ENCODE measurements around the gene ZNF335.
"Not testable (repeated sequence)": the region's sequence is repeated elsewhere in the genome, so short reads cannot be mapped to it uniquely, and the experiment has no call there.

ZNF335 gene

GRCh38 chr20:45931680-45932079, 40.3 kb downstream of the ZNF335 start:
- DNase-seq, result not testable (repeated sequence)

GRCh38 chr20:45927071-45927878, 44.7 kb downstream of the ZNF335 start:
- no peak for DNase-seq

- no peak for DNase-seq
Measured at GRCh38 chr20:45926731-45927070, 45.3 kb downstream of the ZNF335 start.

DNA sequence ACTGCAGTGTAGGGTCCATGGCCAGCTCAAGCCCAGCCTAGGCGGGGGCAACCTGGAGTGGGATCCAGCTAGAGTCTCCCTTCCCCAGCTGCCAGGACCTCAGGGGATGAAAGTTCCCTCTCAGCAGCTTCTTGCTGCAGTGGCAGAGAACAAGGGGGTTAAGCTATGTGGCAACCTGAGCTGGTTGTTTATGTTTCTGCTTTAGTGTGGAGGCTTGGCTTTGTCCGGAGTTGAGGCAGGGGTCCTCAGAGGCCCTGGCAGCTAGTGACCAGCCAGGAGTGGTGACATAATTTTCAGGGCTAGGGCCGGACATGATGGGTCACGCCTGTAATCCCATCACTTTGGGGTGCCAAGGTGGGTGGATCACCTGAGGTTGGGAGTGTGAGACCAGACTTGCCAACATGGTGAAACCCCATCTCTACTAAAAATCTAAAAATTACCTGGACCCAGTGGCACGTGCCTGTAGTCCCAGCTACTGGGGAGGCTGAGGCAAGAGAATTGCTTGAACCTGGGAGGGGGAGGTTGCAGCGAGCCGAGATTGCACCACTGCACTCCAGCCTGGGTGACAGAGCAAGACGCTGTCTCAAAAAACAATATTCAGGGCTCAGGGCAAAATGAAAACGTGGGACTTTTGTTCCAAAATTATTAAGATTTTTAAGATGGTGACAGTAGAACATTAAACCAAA, 46.0 kb downstream of the ZNF335 start:
- no peak for DNase-seq

GRCh38 chr20:45924391-45925261, 47.4 kb downstream of the ZNF335 start:
- DNase-seq, result no peak

DNA sequence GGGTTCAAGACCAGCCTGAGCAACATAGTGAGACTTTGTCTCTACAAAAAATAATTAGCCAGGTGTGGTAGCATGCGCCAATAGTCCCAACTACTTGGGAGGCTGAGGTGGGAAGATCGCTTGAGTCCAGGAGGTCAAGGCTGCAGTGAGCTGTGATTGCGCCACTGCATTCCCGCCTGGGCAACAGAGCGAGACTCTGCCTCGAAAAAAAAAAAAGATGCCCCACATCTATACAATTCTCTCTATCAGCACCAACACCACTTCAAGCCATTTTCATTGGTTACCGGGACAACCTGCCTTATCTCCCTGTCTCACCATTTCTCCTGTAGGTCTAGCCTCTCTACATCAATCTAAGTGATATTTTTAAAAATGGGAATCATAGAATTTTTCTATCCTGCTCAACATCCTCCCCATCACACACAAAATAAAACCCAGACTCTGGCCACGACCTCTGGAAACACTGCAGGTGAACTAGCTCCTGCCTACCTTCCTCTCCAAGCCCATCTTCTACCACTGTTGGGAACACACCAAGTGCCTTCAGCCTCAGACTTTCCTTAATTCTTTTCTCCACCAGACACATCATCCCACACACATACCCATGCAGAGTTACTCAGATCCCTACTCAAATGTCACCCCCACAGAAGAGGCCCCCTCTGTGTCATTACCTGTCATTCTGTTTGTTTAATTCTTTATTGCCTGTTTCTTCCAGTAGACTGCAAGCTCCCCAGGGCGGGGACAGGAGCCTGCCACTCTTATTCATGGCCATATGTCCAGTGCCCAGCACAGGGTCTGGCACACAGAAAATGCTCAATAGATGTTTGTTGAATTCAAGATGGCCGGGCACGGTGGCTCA, 50.4 kb downstream of the ZNF335 start:
- no peak for DNase-seq

- no peak for DNase-seq
Measured at GRCh38 chr20:45920462-45921336, 51.3 kb downstream of the ZNF335 start.

DNA sequence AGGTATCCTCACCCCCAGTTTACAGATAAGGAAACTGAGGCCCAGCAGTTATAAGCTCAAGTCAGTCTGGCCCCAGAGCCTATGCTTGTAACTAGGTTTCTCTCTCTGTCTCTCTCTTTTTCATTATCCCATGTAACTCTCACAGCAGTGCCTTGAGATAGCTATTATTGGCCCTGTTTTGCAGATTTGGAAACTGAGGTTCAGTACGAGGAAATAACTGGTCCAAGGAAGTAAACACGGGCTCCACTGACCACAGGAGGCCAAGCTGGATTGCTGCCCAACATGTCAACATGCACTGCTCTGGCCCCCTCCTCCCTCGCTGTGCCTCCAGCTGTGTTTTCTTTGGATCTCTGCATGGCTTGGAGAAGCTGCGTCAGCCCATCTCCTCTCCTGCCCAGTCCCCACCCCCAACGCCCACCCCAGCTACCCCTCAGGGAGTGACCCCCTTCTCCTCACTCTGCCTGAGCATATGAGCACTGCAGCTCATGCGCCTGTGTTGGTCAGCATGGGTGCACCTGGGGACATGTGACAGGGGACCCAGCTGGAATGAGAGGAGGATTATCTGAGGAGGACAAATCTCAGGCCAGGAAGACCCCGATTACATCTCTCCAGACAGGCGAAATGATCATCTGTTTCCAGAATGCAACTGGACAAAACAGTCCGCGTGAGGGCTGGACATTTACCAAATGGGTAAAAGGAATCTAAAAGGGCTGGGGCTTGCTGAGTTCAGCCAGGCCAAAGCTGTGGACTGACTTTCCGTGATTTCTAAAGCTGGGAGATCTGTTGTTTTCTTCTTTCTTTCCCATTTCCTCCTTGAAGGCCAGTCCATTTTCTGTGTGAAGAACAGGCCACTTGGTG, 52.2 kb downstream of the ZNF335 start:
- no peak for DNase-seq

GRCh38 chr20:45918779-45919537, 53.0 kb downstream of the ZNF335 start:
- no peak for DNase-seq

DNA sequence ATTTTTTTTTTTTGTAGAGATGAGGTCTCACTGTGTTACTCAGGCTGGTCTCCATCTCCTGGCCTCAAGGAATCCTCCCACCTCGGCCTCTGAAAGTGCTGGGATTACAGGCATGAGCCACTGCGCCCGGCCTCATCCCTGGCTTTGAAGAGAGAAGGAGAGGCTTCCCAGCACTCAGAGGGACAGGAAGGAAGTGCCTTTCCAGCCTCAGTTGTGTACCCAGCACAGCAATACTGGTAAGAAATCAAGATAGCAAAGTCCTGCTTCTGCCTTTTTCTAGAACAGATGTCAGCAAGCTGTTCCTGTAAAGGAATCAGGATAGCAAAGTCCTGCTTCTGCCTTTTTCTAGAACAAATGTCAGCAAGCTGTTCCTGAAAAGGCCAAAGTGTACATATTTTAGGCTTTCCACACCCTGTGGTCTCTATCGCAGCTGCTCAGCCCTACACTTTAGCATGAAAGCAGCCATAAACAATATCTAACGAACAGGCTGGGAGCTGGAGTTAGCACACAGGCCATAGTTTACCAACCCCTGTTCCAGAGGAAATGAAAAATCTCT, 53.7 kb downstream of the ZNF335 start:
- no peak for DNase-seq

DNA sequence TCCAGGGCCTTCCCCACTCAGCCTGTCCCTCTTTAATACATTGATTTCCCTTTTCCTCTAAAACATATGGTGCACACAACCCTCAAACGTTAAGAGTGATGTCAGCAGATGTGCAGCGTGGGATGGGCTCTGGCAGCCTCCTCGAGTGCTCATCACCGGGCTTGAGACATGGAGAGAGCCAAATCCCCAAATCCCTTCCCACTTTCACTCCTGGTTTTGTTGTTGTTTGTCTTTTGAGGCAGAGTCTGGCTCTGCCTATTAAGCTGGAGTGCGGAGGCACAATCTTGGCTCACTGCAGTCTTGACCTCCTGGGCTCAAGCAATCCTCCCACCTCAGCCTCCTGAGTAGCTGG, 54.2 kb downstream of the ZNF335 start:
- DNase-seq, result no peak

GRCh38 chr20:45913116-45913515, 58.9 kb downstream of the ZNF335 start:
- DNase-seq, result no peak

- no peak for DNase-seq
Measured at GRCh38 chr20:45912344-45912682, 59.7 kb downstream of the ZNF335 start.

GRCh38 chr20:45911486-45912343, 60.3 kb downstream of the ZNF335 start, which contains the start of gene PLTP:
Gene PLTP (minus strand): TSS chr20:45912155. CDS start chr20:45911452, 703 bp downstream.
- DNase-seq, result no peak

- DNase-seq, result peak; percentile 74
Measured at GRCh38 chr20:45910670-45911485, 61.1 kb downstream of the ZNF335 start.

DNA sequence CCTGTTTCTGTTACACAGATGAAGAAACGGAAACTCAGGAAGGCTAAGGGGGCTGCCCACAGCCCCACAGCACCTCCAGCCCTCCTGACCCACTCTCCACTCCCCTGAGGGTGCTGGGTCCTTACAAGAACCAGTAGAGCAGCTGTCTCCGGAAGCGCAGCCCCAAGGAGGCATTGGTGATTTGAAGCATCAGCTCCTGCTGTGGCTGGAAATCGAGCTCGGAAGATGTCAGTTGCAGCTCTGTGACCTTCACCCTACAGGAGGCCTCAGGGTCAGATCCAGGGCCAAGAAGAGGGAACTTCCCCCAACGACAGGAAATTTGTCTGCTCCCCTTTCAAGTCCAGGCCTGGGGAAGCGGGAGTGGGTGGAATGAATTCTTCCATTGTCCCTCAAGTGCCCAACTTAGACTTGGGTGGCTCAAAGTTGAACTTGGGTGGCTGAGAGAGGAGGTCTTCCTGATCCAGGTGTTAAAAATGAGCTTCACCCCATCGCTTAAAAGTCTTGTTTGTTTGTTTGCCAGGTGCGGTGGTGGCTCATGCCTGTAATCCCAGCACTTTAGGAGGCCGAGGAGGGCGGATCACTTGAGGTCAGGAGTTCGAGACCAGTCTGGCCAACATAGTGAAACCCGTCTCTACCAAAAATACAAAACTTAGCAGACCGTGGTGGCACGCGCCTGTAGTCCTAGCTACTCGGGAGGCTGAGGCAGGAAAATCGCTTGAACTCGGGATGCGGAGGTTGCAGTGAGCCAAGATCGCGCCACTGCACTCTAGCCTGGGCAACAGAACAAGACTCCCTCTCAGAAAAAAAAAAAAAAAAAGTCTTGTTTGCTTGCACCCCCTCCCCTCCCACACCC, 62.0 kb downstream of the ZNF335 start:
- no peak for DNase-seq

All from NCI-H2029 treated with DMSO at 0.1 percent for 48 hours (cell line).